Erythroblast (primary cell): ENCODE data around the gene MKX.

Experiments used
- GATA1 ChIP-seq: IDR thresholded peaks from 2 replicates; pipeline ENCODE4 v1.6.1; 2011; ENCODE audit warnings: low read depth, mild to moderate bottlenecking, control low read depth, low read length, moderate library complexity
- POLR2A ChIP-seq: IDR thresholded peaks from 2 replicates; pipeline ENCODE4 v1.6.1; 2011; ENCODE audit warnings: mild to moderate bottlenecking, low read length

DNA sequence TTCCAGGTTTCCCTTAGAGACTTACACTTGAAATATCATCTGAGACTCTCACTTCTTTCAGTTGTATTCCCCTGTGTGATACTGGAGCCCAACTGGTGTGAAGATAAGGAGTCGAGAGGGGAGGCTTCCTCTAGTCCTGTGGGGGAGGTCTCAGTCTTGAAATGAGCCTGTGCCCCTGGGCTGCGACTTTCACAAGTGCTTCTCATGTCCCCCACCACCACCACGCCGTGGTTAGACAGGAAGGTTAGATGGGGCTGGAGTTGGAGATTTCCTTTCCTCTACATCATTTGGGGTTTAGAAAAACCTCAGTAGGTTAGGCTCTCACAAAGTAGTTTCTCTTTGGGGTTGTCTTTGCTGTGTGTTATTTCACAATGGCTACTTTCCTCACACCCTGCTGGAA lies 25.6 kb upstream of the MKX start:
- TF ChIP-seq POLR2A (no peak), GATA1 (no peak)
